Amniotic stem cell (primary cell): ENCODE measurements around the gene ARHGEF10L.
A peak's percentile ranks its signal among the peaks of the same experiment; 100 is the strongest.

ENCODE experiments used
- DNase-seq: peaks from one replicate; lab custom pipeline; 2025; lab: John Stamatoyannopoulos, UW

Gene ARHGEF10L

DNA sequence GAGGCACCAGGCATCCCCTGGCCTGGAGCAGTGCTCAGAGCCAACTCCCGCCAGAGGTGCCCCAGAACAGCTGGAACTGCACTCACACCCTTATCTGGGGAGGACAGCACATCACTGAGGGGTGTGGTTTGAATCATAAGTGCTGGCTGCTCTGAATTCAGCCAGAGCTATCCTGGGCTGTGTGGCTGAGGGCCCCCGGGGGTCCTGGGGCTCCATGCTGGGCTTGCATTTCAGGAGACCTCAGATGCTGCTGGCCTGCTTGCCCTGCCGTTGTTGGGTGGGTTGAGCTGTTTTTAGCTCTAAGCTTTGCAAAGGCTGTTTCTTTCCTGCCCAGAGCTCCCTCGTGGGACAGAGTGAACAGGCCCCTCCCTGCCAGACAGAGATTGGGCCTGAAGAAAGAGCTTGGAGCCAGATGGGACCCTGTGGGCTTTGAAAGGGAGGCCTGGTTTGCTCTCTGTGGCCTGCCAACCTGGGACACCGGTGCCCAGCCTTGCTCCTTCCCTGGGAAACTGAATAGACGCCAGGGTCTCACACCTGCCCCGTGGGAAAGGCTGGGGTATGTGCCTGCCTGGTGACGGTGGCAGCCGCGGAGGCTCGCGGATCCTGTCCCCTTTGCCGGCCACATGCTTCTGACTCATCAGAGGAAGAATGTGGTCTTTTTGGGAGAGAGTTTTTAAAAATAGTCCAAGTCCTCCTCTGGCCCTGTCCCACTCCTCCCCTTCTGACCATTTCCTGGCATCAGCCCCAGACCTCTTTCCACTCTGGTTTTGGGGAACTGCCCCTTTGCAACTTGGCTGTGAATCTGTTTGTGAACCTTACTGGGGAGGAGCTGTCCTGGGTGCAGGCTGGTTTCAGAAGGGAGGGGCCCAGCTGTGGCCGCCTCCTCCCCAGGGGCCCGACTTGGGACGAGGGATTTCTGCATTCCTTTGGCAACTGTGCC lies 30.0 kb downstream of the ARHGEF10L start:
- peak; percentile 22 for DNase-seq

DNA sequence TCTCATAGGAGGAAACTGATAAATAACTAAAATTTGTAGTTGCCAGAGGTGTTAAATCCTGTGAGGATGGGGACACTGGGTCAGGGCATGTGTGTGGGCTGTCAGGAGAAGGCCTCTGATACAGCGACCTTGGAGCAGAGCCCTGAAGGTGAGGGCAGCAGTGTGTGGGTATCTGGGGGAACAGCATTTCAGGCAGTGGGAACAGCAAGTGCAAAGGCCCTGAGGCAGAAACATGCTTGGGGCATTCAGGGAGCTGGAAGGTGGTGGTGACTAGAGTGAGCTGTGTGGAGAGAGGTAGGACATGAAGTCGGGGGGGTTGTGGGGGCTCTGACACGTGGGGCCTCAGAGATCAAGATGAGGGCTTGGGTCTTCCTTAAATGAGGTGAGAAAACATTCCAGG lies 30.7 kb downstream of the ARHGEF10L start:
- no peak for DNase-seq

DNA sequence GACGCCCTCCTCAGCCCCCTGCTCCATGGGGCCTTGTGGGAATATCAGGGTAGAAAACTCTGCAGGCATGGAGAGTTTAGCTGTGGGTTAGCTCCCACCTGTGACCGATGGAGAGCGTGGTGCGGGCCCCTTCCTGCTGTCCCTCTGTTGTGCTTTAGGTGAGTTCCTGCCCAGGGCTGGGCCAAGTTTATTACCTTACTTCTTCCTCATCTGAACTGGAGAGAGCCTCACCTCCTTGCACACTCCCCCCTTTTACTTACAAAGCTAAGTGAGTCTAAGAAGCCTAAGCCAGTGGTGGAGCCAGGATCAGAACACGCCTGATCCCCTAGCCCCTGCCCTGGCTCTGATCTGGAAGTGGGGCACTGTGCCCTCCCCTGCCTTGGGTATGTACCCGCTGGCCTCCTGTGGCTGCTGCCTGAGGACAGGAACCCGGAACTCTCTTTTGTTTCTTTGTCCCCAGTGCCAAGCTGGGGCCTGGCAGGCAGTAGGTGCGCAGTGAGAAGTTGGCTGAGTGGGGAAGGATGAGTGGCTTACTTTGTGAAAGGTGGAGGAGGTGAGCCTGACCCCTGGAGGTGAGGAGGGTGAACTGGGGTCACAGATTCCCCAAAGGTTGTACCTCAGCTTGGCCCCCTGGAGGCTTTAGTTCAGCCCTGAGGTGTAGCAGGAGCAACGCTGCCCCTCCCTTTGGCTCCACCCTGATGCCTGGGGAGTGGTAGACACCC lies 32.9 kb downstream of the ARHGEF10L start:
- no peak for DNase-seq

DNA sequence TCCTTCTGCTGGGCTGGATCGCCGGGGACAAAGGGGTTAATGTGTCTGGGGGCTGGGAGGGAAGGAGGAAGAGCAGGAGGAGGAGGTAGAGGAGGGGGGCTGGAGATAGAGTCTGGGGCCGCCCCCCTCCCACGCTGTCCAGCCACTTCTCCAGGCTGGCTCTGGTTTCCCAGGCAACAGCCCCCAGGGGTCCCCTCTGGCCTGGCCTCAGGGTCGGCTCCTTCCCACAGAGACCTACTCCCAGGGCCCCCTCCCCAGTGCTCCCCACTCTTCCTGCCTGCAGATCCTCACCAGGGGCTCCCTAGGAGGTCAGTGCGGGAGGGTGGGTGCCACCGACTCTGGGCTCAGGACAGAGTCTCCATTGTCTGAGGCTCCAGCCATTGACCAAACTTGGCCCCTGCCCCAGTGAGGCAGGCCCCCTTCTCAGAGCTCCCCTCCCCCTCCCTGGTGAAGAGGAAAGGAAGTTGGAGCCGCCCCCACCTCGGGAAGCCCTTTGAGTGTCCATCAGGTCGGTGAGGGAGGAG lies 34.1 kb downstream of the ARHGEF10L start:
- DNase-seq = no peak

GRCh38 chr1:17574516-17574915 lies 35.0 kb downstream of the ARHGEF10L start:
- DNase-seq = no peak

DNA sequence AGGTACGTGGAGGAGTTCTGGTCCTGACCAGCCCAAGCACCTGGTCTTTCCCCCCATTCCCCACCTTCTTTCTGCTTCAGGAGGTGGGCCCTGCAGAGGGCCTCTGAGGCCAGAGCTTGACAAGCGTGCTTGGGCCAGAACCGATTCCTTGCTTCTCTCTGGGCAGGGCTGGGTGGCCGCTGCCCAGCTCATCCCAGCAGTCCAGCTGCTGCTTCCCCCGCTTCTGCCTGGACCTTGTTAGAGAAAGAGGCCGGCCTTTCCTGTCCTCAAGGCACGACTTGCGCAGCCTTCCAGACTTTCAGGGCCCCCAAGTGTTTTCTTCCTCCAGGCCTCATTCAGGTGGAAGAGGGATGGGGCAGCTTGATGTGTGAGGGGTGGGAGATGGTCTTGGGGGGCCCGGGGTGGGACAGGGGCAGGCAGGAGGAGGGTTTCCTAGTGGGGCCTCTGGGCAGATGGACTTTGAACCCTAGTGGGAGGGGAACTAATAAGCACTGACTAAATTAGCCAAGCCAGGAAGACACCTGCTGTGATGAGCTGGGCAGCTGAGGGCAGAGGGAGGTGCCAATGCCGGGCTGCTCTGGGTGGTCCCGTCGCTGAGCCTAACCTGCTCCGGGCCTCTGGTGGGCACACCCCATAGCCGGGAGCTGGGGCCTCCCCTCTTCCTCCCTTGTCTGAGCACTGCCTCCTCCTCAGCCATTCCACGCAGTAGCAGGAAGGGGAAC lies 36.5 kb downstream of the ARHGEF10L start:
- DNase-seq = no peak

DNA sequence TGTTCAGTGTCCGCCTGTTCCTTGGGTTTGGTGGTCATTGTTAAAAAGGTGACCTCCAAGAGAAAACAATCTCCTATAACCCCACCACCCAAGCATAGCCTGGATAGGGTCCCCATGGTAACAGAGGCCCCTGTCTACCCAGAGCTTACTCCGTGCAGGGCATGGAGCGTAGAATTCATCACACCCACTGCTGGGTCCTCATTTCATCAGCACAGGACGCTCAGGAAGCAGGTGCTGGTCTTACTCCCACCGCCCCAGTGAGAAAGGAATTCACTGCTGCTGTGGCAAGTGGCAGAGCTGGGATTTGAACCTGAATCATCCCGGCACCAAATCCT lies 37.0 kb downstream of the ARHGEF10L start:
- DNase-seq = no peak

DNA sequence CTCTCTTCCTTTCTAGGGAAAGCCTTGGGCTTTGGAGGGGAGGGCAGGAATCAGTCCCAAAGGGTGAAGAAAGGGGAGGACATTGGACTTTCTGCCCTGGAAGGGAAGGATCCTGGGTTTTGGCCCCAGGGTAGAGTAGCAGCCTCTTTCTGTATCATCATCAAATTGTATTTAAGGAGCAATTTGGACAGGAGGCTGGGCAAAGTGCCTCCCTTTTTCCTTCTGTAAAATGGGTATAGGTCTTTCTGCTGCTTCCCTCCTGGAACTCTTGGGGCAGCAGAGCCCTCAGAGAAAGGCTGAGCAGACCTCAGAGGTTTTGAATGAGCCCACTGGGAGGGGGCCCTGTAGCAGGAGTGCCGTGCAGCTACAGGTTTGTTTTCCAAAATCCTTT lies 38.4 kb downstream of the ARHGEF10L start:
- no peak for DNase-seq

- no peak for DNase-seq
Observed at GRCh38 chr1:17579951-17580939, 40.7 kb downstream of the ARHGEF10L start.

DNA sequence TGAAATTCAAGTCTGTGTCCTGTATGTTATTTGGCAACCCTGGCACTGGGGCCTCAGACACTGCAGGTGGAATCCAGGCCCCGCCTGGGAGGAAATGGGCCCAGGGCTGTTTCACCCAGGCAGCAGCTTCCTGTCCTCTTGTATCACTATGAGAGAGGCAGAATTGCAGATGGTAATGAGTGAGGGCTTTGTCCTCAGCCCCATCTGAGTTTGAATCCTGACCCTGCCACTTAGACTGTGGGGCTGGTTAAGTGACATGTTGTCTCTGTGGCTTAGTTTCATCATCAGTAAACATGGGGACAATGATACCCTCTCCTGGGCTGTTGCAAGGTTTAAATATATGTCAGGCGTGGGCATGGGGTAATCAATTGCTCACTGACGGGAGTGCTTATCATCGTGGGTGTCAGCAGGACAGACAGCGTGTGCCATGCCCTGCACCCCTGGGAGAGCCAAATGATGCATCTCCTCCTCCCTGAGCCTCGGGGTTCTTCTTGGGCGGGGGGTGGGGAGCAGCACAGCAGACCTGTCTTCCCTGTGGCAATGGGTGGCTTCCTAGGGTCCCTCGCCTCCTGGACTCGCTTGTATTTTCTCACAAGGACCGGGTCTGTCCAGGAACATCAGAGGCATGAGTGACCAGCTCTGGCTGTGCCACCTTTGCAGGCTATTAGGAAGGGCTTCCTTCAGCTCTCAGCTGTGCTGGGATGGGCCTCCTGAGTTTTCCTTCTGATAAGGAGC lies 42.1 kb downstream of the ARHGEF10L start:
- no peak for DNase-seq

DNA sequence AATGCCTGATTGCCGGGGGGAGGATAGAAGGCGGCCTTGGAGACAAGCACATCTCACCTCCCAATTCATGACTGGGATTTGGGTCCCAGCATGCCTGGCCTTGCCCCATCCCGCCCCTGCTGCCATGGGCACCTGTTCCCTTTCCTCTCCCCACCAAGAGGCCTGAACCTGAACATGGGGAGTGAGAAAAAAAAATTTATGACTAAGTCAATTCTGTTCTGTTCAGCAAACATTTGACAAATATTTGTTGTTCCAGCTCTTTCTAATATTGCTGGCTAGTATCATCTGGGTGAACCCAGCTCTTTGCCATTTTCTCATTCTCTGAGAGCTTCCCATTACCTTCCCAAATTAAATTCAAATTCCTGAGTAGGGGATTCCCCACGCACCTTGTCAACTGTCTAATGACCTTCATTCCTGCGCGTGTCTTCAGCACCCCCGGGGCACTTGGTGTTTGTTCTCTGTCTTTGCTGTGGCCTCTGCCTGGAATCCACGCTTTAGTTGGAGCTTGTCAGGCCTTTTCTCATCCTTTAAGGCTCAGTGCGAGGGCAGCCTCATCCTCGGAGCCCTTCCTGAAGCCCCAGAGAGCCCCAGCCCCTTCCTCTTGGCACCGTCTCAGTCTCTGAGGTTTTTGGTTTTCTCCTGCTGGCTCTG lies 42.8 kb downstream of the ARHGEF10L start:
- DNase-seq = no peak

- DNase-seq = no peak
Observed at GRCh38 chr1:17584539-17584938, 45.0 kb downstream of the ARHGEF10L start.

- no peak for DNase-seq
Observed at GRCh38 chr1:17585266-17585987, 45.9 kb downstream of the ARHGEF10L start.

DNA sequence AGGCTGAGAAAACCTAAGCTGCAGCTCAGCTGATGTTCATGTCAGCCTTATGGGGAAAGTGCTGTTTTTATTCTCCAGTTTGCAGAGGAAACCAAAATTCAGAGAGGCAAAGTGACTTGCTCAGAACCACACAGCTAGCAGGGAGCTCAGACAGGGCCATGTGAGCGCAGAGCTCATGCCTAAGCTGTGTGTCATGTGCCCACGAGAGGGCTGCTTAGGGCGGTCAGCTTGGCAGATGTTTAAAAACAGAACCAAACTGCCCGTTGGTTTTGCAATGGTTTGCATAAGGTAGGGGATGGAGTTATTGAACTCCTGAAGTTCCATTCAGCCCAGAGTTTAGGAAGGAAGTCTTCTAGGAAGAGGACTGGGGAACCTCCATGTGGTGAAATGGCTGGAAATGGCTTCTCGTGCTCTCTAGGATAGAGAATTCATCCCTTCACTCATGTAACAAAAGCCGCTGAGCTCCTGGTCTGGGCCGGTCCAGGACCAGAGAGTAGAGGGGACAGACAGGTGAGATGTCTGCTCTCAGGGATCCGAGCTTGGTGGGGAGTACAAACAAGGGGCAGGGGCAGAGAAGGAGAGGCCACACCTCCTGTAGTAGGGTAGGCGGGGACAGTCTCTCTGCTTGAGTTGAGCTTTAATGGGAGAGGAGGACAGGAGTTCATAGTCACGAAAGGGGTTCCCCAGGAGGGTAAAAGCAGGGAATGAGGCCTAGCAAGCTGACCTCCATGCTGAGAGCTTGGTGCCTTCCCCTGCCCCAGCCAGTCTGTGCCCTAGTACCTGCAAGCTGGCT lies 46.9 kb downstream of the ARHGEF10L start:
- peak; percentile 77 for DNase-seq

DNA sequence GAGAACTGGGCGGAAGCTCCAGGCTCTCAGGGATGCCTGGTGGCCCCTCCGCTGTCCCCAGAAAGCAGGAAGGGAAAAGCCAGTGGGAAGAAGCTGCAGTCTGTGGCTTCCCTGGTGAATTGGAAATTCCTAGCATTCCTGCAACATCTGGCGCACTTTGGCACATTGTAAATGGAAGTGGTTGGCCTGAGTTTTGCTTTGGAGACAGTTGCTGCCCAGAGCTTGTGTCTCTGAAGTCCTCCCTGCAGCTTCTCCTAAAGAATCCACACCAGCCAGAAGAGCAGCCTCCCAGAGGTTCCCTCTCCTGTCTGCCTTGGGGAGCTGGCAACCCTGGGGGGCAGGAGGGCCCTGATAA lies 48.2 kb downstream of the ARHGEF10L start:
- DNase-seq = no peak

GRCh38 chr1:17588048-17588871 lies 48.8 kb downstream of the ARHGEF10L start:
- no peak for DNase-seq

DNA sequence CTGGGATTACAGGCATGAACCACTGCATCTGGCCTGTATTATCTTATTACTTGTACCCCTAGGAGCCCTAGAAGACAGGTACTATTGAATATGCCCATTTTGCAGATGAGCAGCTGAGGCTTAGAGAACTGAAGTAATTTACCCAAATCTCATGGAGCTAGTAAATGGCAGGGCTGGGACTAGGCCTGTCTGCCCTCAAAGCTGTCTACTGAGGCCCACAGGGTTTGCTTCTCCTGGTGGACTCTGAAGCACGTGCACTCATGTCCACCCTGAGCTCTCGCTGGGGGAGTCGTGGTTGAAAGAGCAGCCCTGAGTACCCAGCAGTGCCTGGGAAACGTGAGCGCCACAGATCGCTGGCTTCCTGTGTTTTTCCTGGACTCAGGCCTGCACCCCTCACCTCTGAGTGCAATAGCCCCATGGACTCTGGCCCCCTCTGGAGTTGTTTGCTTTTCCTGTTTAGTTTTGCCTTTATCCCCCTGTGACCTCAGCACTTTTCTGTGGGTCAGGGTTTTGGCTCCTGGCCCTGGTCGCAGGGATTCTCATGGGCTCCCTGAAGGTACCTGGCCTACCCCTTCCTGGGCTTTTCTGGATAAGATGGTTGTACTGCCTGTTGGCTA lies 52.4 kb downstream of the ARHGEF10L start:
- no peak for DNase-seq
